GM13976 (cell line): Measurements from ENCODE around the gene EME1.

Experiments
- DNase-seq: peaks from one replicate; pipeline ENCODE4 v3.0.0; 2012; ENCODE audit warnings: low spot score
- CTCF ChIP-seq: IDR thresholded peaks from 2 replicates; pipeline ENCODE4 v1.5.1; 2012; ENCODE audit warnings: borderline replicate concordance, mild to moderate bottlenecking; ENCODE audit not compliant: insufficient read depth; ENCODE audit errors: extremely low read depth, missing control alignments, control extremely low read depth
- in situ Hi-C: fragments of 300-500 bp; cut with MboI; formaldehyde crosslinking; loops from one replicate; pipeline ENCODE4 v1.12.0; 2022; ENCODE audit warnings: low sequenced_read_pairs, mixed read lengths, inconsistent platforms; ENCODE audit not compliant: unreplicated experiment

Gene EME1

DNA sequence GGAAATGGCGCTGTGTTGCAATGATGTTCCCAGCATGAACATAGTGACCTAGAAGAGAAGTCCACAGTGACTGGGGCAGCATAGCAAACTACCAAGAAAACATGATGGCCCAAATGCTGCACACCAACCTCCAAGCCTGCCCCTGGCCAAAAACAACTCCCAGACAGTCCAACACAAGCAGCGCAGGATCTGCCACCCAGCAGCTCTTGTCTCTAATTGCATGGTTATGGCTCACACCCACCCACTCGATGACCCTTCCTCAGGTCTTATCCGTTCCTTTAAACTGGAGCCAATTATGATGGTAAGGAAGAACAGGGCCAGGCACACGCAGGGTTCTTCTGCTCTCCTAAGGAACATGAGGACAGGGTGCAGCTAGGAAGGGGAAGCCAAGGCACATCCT lies 3.0 kb upstream of the EME1 start:
- TF ChIP-seq CTCF: no peak
- in situ Hi-C loops: no loop called here
- DNase-seq: no peak

DNA sequence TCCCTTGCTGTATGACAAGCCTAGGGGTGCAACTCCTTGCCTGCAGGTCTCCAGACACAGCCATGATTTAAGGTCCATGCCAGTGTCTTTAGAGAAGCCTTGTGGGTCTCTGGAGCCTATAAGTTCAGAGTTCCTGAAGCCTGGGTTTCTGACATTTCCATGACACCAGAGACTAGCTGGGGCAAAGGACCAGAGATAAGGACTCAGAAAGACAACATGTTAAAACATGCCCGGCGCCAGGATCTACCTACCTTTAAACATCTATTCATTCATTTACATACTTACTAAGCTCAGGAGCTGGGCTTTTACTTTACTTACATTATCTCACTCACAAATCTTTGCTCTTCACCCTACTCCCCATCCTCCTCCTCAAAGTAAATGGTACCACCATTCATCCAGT lies 1.5 kb upstream of the EME1 start:
- TF ChIP-seq CTCF: no peak
- in situ Hi-C loops: no loop called here
- no peak for DNase-seq

DNA sequence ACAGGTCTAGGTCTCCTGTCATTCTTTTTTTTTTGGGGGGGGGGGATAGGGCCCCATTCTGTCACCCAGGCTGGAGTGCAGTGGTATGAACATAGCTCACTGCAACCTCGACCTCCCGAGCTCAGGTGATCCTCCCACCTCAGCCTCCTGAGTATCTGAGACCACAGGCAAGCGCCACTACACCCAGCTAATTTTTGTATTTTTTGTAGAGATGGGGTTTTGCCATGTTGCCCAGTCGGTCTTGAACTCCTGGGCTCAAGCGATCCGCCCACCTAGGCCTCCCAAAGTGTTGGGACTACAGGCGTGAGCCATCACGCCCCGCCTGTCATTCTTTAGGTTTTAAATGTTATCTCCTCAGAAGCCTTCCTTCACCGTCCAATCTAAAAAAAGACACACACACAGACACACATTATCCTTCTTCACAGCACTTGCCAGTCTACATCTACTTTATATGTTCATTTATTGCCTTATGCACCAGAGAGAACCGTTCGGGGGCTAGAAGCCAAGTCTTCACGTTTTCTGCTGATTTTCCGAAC lies 739 bp upstream of the EME1 start:
- in situ Hi-C loops: no loop called here

GRCh38 chr17:50373705-50374104 lies 676 bp downstream of the EME1 start:
- in situ Hi-C loops: no loop called here
- DNase-seq: no peak
- no peak for TF ChIP-seq CTCF

More for the DNA sequence above, 739 bp upstream of the EME1 start:
- no peak for DNase-seq
- TF ChIP-seq CTCF: no peak

DNA sequence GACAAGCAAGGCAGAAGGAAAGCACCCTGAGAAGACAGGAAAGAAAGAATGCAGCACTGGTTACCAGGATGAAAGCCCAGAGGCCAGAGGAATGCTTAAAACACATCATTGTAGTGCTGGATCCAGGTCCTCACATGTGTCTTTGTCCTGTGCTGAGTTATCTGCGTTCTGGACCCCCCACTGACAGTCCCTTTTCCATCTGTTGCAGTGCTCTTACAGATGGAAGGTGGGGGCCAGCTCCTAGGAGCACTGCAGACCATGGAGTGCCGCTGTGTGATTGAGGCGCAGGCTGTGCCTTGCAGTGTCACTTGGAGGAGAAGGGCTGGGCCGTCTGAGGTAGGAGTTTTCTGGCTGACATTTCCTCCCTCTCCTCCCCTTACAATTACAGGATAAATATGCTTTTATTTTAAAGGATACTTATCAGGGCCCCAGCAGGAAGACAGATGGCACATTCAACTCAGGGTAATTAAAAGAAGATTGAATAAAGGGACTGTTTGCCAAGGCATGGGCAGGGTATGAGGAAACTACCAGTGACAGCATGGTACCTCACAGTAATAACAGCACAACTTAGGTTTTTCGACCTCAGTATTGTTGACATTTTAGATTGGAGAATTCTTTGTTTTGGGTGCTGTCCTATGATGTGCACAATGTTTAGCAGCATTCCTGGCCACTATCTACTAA lies 3.0 kb downstream of the EME1 start:
- no peak for TF ChIP-seq CTCF
- DNase-seq: no peak
- in situ Hi-C loops: no loop called here

GRCh38 chr17:50379351-50380132 lies 6.5 kb downstream of the EME1 start:
- in situ Hi-C loops: no loop called here
- DNase-seq: no peak
- TF ChIP-seq CTCF: no peak
